Stimulated activated CD4-positive, alpha-beta T cell treated with anti-CD3 and anti-CD28 coated beads, Interleukin-1b, Interleukin-23, amount 100 ng/mL, for 1 hour (primary cell): ENCODE measurements around the gene RBFOX1.

Experiments
- DNase-seq, 2 donors: peaks; one replicate each; pipeline ENCODE4 v3.0.0-alpha.2; 2020; ENCODE audit warnings: low read depth in 2 of 2

The RBFOX1 gene

DNA sequence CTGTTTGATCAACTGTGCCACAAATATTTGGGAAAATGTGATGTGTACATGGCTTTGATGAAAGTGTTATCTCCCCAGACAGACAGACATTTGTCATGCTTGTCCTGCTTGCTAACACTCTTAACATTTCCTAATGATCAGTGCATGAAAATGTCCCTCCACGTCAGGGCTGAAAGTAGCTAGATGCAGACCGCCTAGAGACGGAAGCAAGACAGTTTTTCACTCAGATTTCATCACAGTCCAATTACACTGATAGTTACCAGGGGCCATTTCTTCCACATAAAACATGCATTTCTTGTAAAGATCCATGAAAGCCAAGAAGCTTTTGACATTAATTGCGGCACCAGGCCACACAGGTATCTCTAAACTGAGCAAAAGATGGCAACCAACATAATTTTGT lies 347.7 kb downstream of the RBFOX1 start:
- DNase-seq: no peak

DNA sequence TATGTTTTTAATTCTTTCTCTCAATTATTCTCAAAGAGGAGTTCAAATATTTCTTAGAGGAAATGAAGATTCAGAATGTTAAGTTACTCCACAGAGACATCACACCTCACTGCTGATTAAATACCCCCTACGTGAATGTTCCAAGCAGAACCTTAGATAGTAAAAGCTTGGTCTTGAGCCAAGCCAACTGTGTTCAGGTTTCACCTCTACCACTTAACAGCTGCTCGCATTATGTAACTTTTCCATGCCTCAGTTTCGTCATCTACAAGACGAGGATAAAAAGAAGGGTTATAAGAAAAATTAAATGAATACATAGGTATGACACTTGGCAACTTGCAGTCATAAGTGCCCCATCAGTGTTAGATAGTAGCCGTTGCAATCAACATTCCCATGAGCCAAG lies 356.2 kb downstream of the RBFOX1 start:
- no peak for DNase-seq

GRCh38 chr16:7689234-7689633 lies 356.6 kb downstream of the RBFOX1 start:
- DNase-seq: no peak

GRCh38 chr16:7691533-7691932 lies 358.9 kb downstream of the RBFOX1 start:
- no peak for DNase-seq

DNA sequence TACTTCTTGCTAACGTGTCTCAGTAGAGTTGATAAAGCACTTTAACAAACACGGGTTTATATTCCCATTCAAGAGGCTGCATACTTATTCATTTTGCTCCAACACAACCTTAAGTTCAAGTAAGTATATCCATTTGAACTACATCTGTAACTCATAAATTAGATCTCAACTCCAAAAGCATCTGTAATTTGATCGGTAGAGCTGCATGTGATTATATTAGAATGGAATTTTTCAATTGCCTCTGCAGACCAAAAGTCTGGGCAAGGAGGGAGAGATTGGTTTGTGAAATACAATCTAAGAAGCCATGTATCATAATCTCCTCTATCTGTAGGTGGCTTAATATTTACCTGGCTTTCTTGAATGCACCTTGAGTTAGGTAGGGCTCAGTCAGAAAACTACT lies 371.0 kb downstream of the RBFOX1 start:
- DNase-seq: no peak

DNA sequence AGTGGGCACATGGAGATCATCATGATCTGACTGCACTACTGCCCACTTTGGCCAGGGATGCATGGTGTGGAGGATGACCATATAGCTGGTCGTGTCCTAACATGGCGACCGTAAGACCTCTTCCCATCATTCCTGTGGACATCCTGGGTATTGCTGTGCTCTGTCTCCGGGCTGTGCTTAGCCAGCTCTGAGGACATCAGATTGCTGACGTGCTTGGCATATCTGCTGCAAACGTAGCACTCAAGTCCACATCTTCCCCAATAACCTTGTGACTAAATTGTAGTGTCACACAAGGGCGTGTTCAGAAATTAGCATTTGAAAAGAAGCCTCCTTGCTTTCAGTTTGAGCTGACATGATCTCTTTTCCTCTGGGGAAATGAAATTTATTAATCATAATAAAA lies 373.2 kb downstream of the RBFOX1 start:
- no peak for DNase-seq

DNA sequence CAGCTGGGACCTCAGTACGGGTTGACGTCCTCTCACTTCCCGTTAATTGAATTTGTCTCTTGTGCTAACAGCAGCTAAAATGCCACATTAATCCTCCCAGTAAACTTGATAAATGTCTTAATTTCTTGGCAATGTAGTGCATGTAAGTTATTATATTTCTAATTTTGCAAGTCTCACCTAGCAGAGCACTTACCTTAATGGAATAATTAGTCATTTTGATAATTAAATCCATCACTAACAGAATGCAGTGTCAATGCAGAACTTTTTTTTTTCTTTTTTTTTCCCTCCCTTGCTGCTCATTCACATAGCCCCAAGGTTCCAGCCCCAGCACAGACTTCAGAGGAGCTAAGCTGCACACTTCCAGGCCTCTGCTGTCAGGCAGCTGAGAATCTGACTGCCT lies 376.5 kb downstream of the RBFOX1 start:
- no peak for DNase-seq

GRCh38 chr16:7713244-7713643 lies 380.6 kb downstream of the RBFOX1 start:
- no peak for DNase-seq

- DNase-seq: no peak
Measured at GRCh38 chr16:7714775-7715174, 382.1 kb downstream of the RBFOX1 start.

DNA sequence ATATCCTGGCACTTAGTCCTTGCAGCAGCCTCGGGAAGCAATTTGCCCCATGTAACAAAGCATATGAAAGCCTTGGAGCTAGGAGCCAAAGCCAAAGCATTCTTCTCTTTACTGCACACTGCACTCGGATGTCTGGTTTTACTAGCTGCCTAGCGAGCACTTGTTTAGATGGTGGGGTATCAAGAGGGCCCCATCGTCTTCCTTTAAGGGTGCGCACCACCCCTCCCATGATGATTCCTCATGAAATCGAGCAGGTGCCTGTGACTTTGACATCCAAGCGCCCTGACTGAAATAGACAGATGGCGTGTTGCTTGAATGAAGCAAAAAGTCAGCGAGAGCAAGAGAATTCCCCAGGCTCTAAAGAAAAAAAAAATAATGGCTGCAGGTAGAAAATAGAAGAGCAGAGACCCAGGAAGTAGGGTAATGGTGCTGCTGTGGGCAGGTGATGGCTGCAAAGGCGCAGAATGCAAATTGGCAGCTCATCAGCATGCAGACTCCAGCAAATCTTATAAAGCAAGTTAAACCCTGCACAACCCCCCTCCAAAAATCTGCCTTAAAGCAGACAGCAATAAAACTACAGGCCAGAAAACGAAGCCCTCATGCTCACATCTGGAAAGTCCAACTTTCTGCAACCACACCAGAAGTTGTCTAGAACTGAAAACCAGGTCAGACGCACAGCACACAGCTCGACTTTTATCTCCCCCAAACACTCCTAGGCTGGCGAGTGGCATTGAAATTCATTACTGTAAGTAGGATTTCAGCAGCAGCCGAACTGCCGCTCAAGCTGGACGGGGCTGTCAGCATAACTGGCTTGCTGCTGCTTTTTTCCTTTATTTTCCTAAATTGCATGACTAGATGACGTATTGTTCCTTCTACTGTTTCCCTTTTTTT lies 384.3 kb downstream of the RBFOX1 start:
- DNase-seq: no peak

- no peak for DNase-seq
Measured at GRCh38 chr16:7722761-7723160, 390.1 kb downstream of the RBFOX1 start.

DNA sequence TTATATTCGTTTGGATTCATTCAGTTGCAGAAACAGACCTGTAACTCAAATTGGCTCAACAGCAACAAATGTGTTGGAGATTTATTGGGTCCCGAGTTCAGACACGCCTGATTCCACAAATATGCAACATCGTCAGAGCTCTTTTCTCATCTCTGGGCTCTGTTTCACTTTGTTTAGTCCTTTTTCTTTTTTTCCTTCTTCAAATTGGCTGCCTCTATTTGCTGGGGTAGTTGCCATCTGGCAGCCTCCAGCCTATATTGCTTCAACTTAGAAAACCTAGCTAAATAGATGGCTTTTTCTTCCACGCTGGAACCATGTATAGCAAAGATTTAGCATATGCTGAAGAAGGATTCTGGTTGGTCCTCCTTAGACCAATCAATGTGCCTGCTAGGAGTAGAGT lies 398.5 kb downstream of the RBFOX1 start:
- no peak for DNase-seq

DNA sequence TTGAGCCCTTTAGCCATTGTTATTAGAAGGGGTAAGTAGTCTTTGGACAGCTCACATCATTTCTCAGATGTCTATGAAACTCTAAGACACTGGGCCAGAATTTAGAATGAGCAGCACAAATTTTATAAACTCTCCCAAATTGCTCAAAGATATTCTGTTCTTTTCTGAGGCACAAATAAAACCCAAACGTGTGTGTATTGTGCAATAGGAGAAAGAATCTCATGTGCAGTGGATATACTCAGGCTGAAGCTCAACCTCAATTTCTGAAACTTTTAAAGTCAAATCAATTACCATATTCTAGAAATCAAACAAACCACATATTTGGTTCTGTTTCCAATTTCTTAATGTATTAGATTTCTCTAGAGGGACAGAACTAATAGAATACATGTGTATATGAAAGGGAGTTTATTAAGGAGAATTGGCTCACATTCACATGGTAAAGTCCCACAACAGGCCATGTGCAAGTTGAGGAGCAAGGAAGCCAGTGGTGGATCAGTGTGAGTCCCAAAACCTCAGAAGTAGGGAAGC lies 403.6 kb downstream of the RBFOX1 start:
- no peak for DNase-seq

DNA sequence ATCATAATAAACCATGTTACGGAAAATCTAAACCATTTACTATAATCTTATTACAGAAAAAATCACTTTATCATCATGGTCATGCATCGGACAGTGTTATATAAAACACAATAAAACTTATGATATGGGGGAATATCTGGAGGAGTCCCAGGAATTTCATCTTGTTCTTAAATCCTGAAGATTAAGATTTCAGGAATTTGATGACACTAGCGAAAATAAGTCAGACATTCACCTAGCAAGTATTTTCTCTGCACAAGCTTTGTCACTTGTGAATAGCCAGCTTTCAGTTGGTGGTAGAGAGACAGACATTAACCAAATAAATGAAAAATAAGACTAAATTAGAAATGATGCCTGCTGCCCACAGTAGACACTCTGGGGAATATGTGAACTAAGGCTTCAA lies 410.0 kb downstream of the RBFOX1 start:
- DNase-seq: no peak

GRCh38 chr16:7744546-7745264 lies 412.1 kb downstream of the RBFOX1 start:
- DNase-seq: no peak

DNA sequence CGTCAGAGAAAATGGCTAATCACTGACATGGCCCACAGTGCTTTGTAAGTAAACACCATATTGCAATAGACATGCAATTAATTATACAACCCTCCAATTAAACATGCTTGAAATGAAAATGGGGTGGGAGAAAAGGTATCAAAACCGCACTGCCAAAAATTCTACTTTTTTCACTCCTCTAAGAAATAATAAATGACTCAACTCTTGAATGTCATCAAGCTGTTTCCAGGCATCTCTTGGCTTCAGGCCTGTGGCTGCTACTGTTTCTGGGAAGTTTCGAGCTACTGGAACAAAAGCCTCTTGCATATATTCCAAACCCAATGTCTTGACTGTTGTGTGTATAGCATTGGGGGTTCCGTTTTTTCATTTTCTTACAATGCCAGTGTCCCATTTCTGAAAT lies 412.6 kb downstream of the RBFOX1 start:
- no peak for DNase-seq

- no peak for DNase-seq
Measured at GRCh38 chr16:7746941-7747340, 414.3 kb downstream of the RBFOX1 start.

DNA sequence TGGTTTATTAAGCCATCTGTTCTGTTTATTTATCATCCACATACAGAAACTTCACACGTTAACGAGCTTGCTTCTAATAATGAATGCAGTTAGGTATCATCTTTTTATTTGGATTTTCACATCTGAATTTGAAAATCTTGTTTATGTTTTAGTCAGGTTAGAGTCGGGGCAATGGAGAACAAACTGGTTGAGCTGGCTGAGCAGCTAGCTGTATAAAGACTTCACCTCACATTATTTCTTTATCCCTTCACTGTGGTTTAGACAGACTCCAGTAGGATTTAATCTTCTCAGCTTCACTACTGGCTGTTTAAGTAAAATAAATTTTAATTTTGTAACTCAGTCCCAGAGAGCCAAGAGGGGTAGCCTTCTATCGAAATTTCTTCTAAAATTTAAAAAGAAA lies 415.9 kb downstream of the RBFOX1 start:
- no peak for DNase-seq

- no peak for DNase-seq
Measured at GRCh38 chr16:7755347-7755882, 422.8 kb downstream of the RBFOX1 start.
